GM12874 (cell line): ENCODE measurements around the gene C8B.

Experiments
- CTCF ChIP-seq: IDR thresholded peaks from 2 replicates; pipeline ENCODE4 v1.5.1; 2011; ENCODE audit warnings: low read depth, mild to moderate bottlenecking, control low read depth, low read length, moderate library complexity; ENCODE audit not compliant: insufficient read depth

C8B gene

GRCh38 chr1:57003398-57004139 is 37.8 kb upstream of the C8B start:
- no peak for TF ChIP-seq CTCF

- TF ChIP-seq CTCF, result no peak
Measured at GRCh38 chr1:56995414-56996100, 29.7 kb upstream of the C8B start.

- TF ChIP-seq CTCF, result no peak
Measured at GRCh38 chr1:56993475-56993874, 27.7 kb upstream of the C8B start.

- no peak for TF ChIP-seq CTCF
Measured at GRCh38 chr1:56992318-56993125, 26.7 kb upstream of the C8B start.

- no peak for TF ChIP-seq CTCF
Measured at GRCh38 chr1:56991576-56991975, 25.8 kb upstream of the C8B start.

GRCh38 chr1:56986397-56986796 is 20.6 kb upstream of the C8B start:
- no peak for TF ChIP-seq CTCF

GRCh38 chr1:56985857-56986256 is 20.0 kb upstream of the C8B start:
- no peak for TF ChIP-seq CTCF
